Activated CD4-positive, alpha-beta T cell treated with anti-CD3 and anti-CD28 coated beads, Interleukin-2, amount 10 ng/mL, durations not matched to agents 24 days and 14 days (primary cell): ENCODE data around the gene GTPBP2. TPM values are rescaled to one million over a fixed set of nuclear protein-coding genes. Genes with fewer than 3 reads are reported as not detected.

ENCODE experiments used
- DNase-seq: peaks from one replicate; pipeline ENCODE4 v3.0.0; 2022
- H3K27ac Mint-ChIP-seq: one replicate; pipeline ENCODE4 v1.8.0; 2022; ENCODE audit warnings: mild to moderate bottlenecking, mixed read lengths
- H3K27me3 Mint-ChIP-seq: one replicate; pipeline ENCODE4 v1.8.0; 2022; ENCODE audit warnings: mixed read lengths
- H3K36me3 Mint-ChIP-seq: one replicate; pipeline ENCODE4 v1.8.0; 2022; ENCODE audit warnings: low read depth, mild to moderate bottlenecking, mixed read lengths
- H3K4me1 Mint-ChIP-seq: one replicate; pipeline ENCODE4 v1.8.0; 2021; ENCODE audit warnings: mixed read lengths
- H3K4me3 Mint-ChIP-seq: one replicate; pipeline ENCODE4 v1.8.0; 2022; ENCODE audit warnings: mild to moderate bottlenecking, moderate library complexity, mixed read lengths
- H3K9me3 Mint-ChIP-seq: one replicate; pipeline ENCODE4 v1.8.0; 2021; ENCODE audit warnings: mixed read lengths
- intact Hi-C: fragments of 100-400 bp; cut with micrococcal nuclease; formaldehyde crosslinking; loops from one replicate; pipeline ENCODE4 v1.15.1; 2023
- total RNA-seq: library from RNA; stranded (reverse); gene quantifications from 2 replicates; pipeline ENCODE4 v1.2.3, GENCODE V29; 2022

The GTPBP2 gene
- total RNA-seq, 1 donor from 2014 or later: 69.4 TPM

DNA sequence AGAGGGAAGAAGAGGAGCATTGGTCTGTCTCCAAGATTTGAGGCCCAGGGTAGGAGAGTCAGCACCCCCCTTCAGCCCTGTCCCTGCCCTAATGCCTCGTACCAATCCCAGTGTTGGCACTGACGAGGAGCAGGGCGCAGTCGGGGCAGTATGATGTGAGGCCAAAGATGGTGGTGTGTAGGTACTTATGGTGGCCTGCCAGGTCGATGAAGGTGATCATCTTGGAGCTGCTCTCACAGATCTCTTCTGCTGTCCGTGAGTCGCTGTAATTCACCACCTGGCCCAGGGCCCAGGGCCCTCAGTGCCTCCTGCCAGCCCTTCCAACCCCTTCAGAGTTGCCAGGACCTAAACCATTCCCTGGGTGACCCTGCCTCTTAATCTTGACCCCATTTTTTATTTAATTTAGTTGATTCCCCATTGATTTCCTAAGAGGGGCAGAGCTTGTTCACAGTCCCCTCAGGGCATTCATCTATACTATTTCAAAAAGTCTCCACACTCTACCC is 4.2 kb downstream of the GTPBP2 start:
- Mint-ChIP-seq H3K27ac (peak overlapping the region; percentile 20), H3K36me3 (peaks cover 60% of the 10 kb centered on the region), H3K4me3 (no peak overlapping the region), H3K9me3 (no peaks in the 10 kb centered on the region), H3K4me1 (peaks cover 33% of the 10 kb centered on the region), H3K27me3 (no peaks in the 10 kb centered on the region)
- intact Hi-C loops: loop anchor here (5.0 kb wide), 1 partner anchor 453 kb away; the partner anchor contains the start of gene SRF
- DNase-seq: no peak

DNA sequence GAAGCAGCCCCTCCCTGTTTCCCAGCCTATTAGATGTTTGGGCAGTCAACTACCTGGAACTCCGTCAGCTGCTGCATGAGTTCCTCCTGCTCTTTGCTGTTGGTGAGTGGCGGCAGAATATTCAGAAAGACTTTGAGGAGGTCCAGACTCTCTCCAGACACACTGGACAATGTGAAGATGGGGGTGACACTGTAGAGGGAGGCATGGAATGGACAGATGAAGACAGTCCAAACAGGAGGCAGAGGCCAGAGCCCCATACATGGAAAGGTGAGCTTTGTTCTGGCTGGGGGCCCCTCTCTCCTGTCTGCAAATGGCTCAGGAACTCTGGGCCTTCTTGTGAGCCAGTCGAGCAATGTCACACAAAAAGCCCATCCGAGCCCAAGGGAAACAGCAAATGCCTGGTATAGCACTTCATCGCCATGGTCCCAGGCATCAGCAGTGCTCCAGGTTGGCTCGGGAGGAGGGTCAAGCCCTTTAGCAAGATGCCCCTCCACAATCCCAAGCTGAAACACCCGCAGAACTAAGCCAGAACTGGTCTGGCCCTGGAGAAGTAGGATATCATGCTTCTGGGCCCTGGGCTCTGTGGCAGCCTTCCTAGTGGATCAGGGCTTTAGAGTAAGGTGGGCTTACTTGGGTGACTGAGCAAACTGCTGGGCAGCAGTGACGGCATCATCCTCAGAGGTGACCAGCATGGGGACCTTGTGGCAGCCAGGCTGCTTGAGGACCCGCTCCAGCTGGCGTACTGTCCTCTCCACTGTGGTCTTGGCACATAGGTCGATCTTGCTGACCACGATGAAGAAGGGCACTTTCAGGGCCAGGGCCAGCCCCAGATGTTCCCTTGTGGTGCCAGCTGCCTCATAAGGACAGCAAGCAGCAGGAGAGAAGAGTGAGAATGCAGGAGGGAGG is 4.9 kb downstream of the GTPBP2 start:
- H3K4me1 Mint-ChIP-seq: peaks cover 32% of the 10 kb centered on the region

GRCh38 chr6:43622541-43622940 is 6.5 kb downstream of the GTPBP2 start:
- no peaks in the 10 kb centered on the region for H3K27me3 Mint-ChIP-seq
- H3K27ac Mint-ChIP-seq: no peak overlapping the region
- DNase-seq: no peak
- intact Hi-C loops: no loop called here
- H3K9me3 Mint-ChIP-seq: no peaks in the 10 kb centered on the region
- peaks cover 21% of the 10 kb centered on the region for H3K4me1 Mint-ChIP-seq
- H3K36me3 Mint-ChIP-seq: peaks cover 58% of the 10 kb centered on the region
- no peak overlapping the region for H3K4me3 Mint-ChIP-seq

More for the DNA sequence above, 4.9 kb downstream of the GTPBP2 start:
- intact Hi-C loops: no loop called here
- Mint-ChIP-seq H3K27me3 (no peaks in the 10 kb centered on the region), H3K36me3 (peaks cover 62% of the 10 kb centered on the region), H3K4me3 (no peak overlapping the region), H3K9me3 (no peaks in the 10 kb centered on the region), H3K27ac (peak overlapping the region; percentile 46)
- no peak for DNase-seq

DNA sequence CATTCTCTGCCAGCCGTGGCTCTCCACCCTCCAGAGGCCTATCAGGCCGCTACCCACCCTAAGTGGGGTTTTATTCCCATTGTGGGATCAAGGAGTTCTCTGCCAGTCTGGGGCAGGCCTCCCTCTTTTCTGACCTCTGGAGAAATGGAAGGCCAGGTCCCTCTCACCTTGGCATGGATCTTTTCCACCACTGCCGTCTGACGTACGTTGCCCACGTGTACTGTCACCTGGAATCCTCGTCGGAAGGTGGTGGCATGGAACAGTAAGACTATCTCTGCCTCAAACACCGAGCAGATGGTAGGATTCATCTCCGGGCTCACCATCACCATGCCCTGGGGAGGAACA is 7.3 kb downstream of the GTPBP2 start:
- no peaks in the 10 kb centered on the region for H3K9me3 Mint-ChIP-seq
- H3K4me1 Mint-ChIP-seq: peaks cover 14% of the 10 kb centered on the region
- peaks cover 57% of the 10 kb centered on the region for H3K36me3 Mint-ChIP-seq
- DNase-seq: no peak
- H3K27ac Mint-ChIP-seq: no peak overlapping the region
- H3K4me3 Mint-ChIP-seq: no peak overlapping the region
- intact Hi-C loops: no loop called here
- H3K27me3 Mint-ChIP-seq: no peaks in the 10 kb centered on the region

DNA sequence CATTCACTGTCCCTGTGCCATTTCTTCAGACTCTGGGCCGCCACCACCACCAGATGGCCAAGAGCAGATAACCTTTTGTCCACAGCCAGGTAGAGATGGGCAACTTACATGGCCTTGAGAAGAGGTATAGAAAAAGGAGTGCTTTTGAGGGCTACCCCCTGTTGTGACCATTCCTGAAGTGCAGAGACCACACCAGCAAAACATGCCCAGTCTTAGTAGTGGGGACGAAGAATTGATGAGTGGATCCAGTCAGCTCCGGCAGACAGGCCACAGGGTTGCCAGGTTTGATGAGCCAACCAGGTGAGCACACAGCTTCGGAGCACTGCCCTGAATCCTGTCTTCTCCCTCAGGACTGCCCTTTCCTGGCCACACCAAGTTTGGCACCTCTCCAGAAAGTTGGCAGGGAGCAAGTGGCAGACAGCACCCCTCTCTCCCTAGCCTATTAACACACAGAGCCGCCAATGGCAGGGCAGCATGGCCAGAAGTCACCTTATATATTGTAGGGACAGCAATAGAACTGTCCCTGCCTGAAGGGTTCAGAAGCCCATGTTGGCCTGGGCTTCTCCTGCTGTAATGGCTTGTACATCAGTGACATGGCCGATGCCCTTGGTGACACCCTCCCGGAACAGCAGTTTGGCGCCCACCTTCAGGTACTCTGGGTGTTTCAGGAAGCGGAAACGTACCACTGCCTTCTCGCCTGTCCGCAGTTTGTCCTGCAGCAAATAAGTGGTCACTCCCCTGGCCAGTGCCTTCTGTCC is 7.8 kb downstream of the GTPBP2 start:
- Mint-ChIP-seq H3K4me3 (no peak overlapping the region), H3K36me3 (peaks cover 56% of the 10 kb centered on the region), H3K4me1 (peaks cover 9% of the 10 kb centered on the region), H3K9me3 (no peaks in the 10 kb centered on the region), H3K27ac (no peak overlapping the region), H3K27me3 (no peaks in the 10 kb centered on the region)
- intact Hi-C loops: no loop called here
- no peak for DNase-seq

DNA sequence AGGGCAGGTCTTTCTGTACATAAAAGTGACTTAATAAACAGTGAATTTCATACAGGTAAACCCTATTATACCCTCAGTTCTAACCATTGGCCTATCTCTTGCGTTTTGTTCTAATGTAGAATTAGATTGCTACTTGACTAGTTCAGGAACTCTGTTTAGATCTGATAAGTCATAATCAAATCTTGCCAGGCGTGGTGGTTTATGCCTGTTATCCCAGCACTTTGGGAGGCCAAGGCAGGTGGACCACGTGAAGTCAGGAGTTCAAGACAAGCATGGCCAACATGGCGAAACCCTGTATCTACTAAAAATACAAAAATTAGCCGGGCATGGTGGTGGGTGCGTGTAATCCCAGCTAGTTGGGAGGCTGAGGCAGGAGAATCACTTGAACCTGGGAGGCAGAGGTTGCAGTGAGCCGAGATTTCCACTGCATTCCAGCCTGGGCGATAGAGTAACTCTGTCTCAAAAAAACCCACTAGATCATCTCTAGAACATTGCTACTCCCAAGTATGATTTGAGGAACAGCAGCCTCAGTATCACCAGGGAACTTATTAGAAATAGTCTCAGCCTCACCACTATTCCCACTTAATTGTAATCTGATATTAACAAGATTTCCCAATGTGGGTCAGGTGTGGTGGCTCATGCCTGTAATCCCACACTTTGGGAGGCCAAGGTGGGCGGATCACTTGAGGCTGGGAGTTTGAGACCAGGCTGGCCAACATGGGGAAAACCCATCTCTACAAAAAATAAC is 12.2 kb downstream of the GTPBP2 start:
- peaks cover 5% of the 10 kb centered on the region for H3K4me1 Mint-ChIP-seq
- no peak overlapping the region for H3K27ac Mint-ChIP-seq
- peaks cover 42% of the 10 kb centered on the region for H3K36me3 Mint-ChIP-seq
- H3K9me3 Mint-ChIP-seq: no peaks in the 10 kb centered on the region
- DNase-seq: no peak
- H3K27me3 Mint-ChIP-seq: no peaks in the 10 kb centered on the region
- intact Hi-C loops: no loop called here
- H3K4me3 Mint-ChIP-seq: no peak overlapping the region

- peaks cover 39% of the 10 kb centered on the region for H3K36me3 Mint-ChIP-seq
Observed at GRCh38 chr6:43614396-43614730, 14.7 kb downstream of the GTPBP2 start.

GRCh38 chr6:43613721-43614395 is 15.2 kb downstream of the GTPBP2 start:
- Mint-ChIP-seq H3K27ac (no peak overlapping the region), H3K36me3 (peaks cover 41% of the 10 kb centered on the region)
- no peak for DNase-seq

More at GRCh38 chr6:43614396-43614730, 14.7 kb downstream of the GTPBP2 start:
- H3K9me3 Mint-ChIP-seq: no peaks in the 10 kb centered on the region
- intact Hi-C loops: no loop called here
- H3K4me3 Mint-ChIP-seq: no peak overlapping the region
- no peak overlapping the region for H3K27ac Mint-ChIP-seq
- peaks cover 2% of the 10 kb centered on the region for H3K4me1 Mint-ChIP-seq
- DNase-seq: no peak
- H3K27me3 Mint-ChIP-seq: no peaks in the 10 kb centered on the region

DNA sequence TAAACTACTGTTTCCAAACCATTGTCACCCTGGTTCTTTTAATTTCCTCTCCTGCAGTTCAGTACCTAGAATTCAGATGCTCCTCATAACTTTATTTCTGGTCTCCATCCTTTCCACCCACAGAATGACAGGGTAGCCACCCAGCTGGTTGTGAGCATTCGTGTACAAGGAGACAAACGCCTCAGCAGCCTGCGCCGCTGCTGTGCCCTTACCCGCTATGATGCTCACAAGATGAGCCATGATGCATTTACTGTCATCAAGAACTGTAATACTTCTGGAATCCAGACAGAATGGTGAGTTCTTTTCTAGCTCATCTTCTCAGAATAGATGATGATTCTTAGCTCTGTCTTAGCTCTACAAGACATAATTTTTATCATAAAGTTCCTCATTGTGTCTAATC is 18.6 kb downstream of the GTPBP2 start:
- H3K4me3 Mint-ChIP-seq: no peak overlapping the region
- no peaks in the 10 kb centered on the region for H3K9me3 Mint-ChIP-seq
- no peak for DNase-seq
- peaks cover 5% of the 10 kb centered on the region for H3K4me1 Mint-ChIP-seq
- no peaks in the 10 kb centered on the region for H3K27me3 Mint-ChIP-seq
- intact Hi-C loops: no loop called here
- H3K27ac Mint-ChIP-seq: no peak overlapping the region
- peaks cover 47% of the 10 kb centered on the region for H3K36me3 Mint-ChIP-seq

More at GRCh38 chr6:43613721-43614395, 15.2 kb downstream of the GTPBP2 start:
- H3K27me3 Mint-ChIP-seq: no peaks in the 10 kb centered on the region
- H3K4me1 Mint-ChIP-seq: peaks cover 2% of the 10 kb centered on the region
- intact Hi-C loops: no loop called here
- H3K9me3 Mint-ChIP-seq: no peaks in the 10 kb centered on the region
- no peak overlapping the region for H3K4me3 Mint-ChIP-seq

GRCh38 chr6:43609402-43609801 is 19.7 kb downstream of the GTPBP2 start:
- Mint-ChIP-seq H3K27me3 (no peaks in the 10 kb centered on the region), H3K4me1 (peaks cover 7% of the 10 kb centered on the region), H3K27ac (no peak overlapping the region), H3K36me3 (peaks cover 46% of the 10 kb centered on the region), H3K9me3 (no peaks in the 10 kb centered on the region), H3K4me3 (no peak overlapping the region)
- no peak for DNase-seq
- intact Hi-C loops: no loop called here

- no peak overlapping the region for H3K4me3 Mint-ChIP-seq
- no peak overlapping the region for H3K27ac Mint-ChIP-seq
- no peaks in the 10 kb centered on the region for H3K9me3 Mint-ChIP-seq
- intact Hi-C loops: loop anchor here (1.0 kb wide), 1 partner anchor 470 kb away; no protein-coding TSS in a partner anchor
- H3K36me3 Mint-ChIP-seq: peaks cover 48% of the 10 kb centered on the region
- DNase-seq: no peak
- H3K4me1 Mint-ChIP-seq: peaks cover 7% of the 10 kb centered on the region
- no peaks in the 10 kb centered on the region for H3K27me3 Mint-ChIP-seq
Observed at GRCh38 chr6:43608807-43609206, 20.3 kb downstream of the GTPBP2 start.

GRCh38 chr6:43608310-43608763 is 20.7 kb downstream of the GTPBP2 start:
- Mint-ChIP-seq H3K27ac (no peak overlapping the region), H3K9me3 (no peaks in the 10 kb centered on the region), H3K4me1 (peaks cover 7% of the 10 kb centered on the region), H3K4me3 (no peak overlapping the region), H3K36me3 (peaks cover 46% of the 10 kb centered on the region), H3K27me3 (no peaks in the 10 kb centered on the region)
- intact Hi-C loops: loop anchor here (1.0 kb wide), 1 partner anchor 471 kb away; no protein-coding TSS in a partner anchor
- peak; percentile 87 for DNase-seq

DNA sequence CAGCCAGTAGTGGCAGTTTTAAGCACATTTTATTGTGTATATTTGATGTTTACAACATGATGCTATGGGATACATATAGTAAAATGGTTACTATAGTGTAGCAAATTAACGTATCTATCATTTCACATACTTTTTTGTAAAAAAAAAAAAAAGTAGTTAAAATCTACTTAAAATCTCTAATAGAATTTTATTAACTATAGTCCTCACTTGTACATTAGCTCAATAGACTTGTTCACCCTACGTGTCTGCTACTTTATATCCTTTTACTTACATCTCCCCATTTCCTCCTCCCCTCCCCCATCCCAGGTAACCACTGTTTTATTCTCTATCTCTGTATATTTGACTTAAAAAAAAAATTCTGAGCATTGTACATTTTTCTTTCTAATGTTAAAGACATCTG is 23.0 kb downstream of the GTPBP2 start:
- Mint-ChIP-seq H3K4me1 (peaks cover 7% of the 10 kb centered on the region), H3K4me3 (no peak overlapping the region), H3K9me3 (no peaks in the 10 kb centered on the region), H3K36me3 (peaks cover 51% of the 10 kb centered on the region), H3K27ac (no peak overlapping the region), H3K27me3 (no peaks in the 10 kb centered on the region)
- intact Hi-C loops: no loop called here
- no peak for DNase-seq
